Activated CD4-positive, alpha-beta T cell treated with anti-CD3 and anti-CD28 coated beads, Interleukin-2, amount 50 U/mL, for 1 hour (primary cell): ENCODE results near the gene TLCD5.

ENCODE experiments used
- DNase-seq: peaks from one replicate; pipeline ENCODE4 v3.0.0-alpha.2; 2020

TLCD5 gene

DNA sequence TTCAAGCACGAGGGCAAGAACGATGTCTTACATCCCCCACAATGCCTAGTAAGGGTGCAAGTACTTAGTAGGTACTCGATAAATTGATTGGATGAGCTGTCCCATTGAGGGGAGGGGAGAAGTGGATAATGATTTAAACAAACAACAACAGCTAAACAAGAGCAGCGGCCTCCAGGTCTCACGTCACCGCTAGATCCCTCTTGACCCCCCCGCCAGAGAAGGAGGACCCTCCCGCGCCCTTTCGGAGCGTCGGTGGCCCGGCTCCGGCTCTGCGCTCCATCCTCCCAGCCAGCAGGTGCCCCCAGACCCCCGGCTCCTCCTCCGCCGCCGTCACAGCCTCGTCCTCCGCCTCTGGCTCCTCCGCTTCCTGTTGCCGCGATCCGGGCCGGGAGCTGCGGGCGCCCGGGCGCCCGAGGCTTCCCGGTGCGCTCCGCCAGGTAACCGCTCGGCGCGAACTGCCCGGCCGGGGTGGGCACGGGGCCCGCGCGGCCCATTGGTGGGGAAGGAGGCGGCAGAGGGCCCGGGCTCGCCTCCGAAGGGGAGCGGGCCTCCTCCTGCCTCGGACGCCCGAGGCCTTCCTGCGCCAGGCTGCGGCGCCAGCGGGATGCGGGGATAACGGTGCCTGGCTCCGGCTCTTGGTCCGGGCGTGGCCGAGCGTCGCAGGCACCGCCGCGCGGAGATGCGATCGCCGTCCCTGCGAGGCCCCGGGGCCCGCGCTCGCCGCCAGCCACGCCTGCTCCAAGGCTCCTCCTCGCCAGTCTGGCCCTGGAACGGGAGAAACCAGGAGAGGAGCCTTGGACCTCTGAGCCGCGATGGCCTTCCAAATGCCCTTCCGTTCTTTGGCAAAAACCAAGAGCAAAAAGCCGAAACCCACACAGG, at the start of gene TLCD5:
Gene TLCD5 (plus strand): TSS at position 368 of the 879 bp plus-strand sequence. CDS start 2,143 bp downstream, outside the sequence.
- peak; percentile 28 for DNase-seq

DNA sequence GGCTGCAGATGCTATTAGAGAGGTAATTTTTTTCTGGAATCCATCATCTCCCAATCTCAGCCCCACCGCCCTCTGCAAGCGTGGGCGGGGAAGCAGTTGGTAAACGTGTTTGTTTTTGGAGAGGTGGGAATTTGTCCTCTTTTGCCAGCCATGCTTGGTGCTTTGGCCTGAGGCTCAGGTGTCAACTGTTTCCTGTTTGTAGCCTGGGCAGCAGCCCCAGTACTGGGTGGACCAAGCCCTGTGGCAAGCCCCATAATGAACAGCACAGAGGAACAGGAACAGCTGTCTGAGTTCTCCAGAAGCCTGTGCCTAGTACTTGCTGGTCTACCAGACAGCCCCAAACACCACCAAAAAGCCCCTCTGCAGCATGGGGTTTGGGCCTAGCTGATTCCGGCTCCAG, 45.6 kb upstream of the TLCD5 start:
- DNase-seq = no peak

DNA sequence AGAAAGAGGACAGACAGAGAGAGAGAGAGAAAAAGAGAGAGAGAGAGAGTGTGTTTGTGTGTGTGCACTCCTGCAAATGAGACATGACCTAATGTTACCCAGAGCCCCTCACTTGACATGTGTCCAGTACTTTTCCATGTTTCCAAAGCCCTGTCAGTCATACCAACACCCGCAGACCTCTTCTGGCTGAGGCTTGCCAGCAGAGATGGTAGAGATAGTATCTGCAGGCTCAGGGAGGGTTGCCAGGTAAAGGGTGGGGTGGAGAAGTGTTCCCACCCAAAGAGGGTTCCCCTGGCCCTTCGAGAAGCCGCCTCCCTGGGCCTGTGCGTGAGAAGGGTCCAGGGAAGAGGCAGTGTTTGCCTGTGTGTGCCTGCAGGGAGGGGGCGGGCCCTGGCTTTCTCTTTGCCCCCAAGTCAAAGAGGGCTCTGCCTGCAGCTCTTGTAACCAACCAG, 44.5 kb upstream of the TLCD5 start:
- no peak for DNase-seq

DNA sequence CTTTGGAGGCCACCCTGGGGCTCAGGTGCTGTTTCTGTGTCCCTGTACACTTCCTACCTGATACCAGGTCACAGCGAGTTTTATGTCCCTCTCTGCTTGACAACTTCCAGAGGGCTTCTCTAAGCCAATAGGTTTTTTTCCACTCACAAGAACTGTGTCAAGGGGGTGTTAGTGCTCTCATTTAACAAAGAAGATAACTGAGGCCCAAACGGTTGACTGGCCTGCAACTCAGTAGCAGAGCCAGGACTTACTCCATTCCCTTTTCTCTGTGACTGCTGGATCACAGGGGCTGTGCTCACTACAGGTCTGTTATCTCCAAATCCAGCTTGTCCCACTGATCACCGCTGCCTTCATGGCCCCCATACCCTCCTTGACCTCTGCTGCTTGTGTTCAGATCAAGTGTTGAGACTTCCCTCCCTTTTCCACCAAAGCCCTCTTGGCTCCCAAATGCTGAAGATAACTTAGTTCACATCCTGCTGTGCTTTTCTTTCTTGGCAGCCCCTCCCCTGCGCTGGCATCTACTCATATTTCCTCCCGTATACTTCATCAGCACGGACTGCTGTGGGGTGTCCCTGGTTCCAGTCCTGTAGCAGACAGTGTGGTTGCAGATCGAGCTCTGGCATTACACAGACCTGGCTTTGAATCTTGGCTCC, 43.8 kb upstream of the TLCD5 start:
- no peak for DNase-seq

DNA sequence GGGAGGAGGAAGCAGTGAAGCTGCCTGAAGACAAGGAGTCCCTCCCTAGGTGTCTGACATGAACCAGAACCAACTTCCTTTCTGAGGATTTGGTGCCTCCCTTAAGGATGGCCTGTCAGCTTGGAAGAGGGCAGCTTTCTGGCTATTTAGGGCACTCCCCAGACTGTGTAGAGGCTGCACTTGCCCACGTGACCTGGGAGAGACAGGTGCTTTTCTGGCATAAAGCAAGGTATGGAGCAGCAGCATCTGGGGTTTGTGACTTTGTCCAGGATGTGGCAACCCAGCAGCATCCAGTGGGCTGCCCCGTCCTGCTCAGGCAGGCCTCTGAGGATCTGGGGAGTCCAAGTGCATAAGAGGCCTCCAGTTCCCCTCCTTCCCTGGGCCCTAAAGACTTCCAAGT, 42.0 kb upstream of the TLCD5 start:
- no peak for DNase-seq

DNA sequence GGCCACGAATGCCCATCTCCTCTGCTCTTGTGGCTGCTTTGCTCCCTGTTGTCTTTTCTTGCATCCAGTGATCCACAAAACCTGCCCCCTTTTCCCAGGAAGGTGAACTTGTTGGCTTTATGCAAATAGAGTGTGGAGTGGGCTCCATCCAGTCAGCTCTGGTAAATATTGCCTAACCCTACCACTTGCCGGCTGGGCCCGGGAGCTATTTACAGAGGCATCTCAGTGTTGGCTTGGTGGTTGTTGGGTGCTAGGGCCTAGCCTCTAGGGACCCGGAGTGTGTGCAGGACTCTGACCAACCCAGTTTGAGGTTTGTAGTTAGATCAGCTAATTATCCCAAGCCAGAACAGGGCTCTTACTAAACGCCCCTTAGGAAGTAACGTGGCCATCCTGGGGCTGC, 40.8 kb upstream of the TLCD5 start:
- DNase-seq = no peak

DNA sequence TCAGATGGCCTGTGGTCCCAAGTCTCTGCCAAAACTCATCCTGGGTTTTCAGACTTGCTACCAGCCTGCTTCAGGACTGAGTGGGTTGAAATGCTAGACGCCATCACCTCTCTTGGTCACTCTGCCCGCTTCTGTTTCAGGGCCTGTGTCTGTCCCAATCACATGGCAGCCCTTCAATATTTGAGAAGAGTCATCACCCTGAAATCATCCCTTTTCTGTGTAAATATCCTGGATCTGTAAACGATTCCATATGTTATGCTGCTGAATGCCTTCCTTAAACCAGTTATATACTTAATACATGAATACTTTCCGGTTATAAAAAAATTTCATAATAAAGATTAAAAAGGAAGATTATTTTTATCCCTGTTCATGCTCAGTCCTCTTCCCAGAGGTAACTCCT, 39.8 kb upstream of the TLCD5 start:
- no peak for DNase-seq

DNA sequence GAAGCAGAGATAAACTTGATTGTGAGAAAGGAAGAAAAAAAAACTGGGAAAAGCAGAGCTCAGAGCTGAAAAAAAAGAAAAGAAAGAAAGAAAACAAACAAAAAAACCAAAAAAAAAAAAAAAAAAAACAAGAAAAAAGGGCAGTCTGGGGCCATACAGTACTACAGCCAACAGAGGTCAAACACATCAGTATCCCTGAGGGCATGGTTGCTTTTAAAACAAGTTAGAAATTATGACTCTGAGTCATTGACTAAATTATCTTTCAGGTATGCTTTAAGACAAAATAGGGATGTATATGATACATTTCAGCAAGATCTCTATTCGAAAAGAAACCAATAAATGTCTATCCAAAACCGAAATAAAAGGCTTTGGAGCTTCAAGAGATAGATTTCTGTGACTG, 37.1 kb upstream of the TLCD5 start:
- DNase-seq = no peak

DNA sequence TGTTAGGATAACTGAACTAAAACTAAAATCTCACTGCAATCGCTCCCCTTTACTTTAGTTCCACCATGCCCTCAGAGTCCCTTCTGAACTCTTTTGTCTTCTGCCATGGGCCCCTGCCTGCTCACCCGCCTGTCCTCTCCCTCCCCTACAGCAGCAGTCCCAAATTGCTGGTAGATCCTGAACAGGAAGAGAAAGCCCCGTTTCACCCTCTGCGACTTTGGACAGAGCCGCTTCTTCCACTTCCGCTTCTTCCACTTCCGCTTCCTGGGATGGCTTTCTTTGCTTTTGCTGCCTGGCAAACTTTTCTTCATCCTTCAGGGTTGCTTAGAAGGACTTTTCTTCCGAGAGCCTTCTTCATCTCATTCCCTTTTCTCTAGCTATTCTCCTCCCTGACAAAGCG, 35.7 kb upstream of the TLCD5 start:
- DNase-seq = no peak

DNA sequence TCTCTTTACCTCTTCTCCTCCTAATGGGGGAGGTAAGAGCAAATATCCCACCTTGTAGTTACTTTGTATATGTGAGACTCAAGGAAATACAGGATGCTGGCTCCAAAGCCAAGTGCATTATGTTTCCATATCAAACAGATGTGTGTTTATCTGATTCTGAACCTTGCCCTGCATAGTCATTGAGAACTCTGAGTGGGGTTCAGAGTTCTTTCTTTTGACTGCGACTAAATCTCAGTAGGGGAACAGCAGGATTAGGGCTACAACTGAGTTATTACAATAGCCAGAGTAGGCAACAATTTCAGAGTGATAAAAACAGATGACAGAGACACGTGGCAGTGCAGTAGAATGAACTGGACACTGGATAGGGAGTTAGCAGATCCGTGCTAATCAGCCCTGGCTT, 34.1 kb upstream of the TLCD5 start:
- DNase-seq = no peak

DNA sequence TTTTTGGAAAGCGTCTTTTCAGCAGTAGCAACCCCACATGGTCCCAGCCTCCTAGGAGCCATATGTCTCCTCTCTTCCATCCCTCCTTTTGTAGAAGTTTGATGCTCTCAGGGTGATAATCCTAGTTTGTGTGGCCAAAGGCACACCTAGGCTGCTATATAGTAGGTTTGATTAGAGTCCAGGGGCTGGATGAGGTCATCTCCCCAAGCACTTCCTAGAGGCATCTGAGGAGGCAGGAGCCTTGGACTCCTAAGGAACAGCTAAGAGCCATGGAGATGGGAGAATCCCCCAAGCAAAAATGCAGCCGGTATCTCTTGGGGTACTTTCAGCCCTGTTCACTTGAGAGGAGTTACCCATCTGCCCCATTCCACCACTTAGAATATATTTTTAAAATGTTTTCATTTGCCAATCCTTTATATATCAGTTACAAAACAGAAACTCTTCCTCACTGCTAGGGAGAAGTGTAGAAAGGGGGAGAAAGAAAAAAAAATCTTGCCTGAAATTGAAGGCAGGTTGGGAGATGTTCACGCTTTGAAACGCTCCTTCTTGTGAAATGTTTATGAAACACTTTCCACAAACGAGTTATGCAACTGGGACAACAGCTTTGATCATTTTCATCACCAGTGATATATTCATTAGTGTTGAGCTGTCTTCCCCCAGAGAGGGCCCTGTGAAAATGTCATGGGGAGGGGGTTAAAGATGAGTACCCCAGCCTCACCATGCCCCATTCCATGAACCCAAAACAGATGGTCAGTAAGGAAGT, 31.9 kb upstream of the TLCD5 start:
- DNase-seq = no peak

DNA sequence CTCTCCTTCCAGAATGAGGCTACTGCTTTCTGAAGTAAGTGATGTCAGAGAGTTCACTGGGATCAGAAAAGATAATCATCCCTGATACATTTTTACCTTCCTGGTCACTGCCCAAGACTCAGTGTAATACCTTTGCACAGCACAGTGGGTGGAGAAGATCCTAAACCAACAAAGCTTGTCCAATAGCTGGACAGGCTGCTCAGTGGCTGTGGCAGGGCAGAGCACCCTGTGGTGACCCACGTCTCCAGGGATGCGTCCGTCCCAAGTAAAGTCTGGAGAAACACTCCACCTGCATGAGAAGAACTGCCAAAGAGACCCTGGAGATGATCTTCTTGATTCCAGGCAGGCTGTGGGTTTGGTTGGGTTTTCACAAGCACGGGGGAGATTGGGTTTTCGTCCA, 31.0 kb upstream of the TLCD5 start:
- DNase-seq = no peak

DNA sequence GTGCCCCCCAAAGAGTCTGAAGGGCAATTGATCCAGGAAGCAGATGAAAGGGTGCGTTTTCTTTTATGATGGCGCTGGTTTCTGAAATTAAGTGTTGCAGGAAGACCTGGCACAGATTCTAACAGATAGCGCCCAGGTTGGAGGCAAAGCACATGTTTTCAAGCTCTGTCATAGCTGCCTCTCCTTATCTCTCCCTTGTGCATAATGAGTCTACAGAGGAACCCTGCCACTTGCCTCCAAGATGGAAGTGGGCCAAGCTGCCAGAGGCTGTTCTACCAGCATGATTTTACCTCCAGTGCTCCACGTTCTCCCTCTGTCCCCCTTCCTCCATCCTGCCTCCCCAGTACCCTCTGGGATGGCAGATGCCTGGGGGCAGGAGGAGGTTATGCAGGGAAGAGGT, 30.0 kb upstream of the TLCD5 start:
- DNase-seq = no peak

DNA sequence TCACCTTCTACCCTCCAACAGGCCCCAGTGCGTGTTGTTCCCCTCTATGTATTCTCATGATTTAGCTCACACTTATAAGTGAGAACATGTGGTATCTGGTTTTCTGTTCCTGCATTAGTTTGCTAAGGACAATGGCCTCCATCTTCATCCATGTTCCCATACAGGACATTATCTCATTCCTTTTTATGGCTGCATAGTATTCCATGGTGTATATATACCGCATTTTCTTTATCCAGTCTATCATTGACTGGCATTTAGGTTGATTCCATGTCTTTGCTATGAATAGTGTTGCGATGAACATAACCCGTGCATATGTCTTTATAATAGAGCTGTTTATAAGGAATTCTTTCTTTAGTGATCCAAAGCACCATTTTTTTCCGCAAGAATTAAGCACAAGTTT, 28.5 kb upstream of the TLCD5 start:
- DNase-seq = no peak

DNA sequence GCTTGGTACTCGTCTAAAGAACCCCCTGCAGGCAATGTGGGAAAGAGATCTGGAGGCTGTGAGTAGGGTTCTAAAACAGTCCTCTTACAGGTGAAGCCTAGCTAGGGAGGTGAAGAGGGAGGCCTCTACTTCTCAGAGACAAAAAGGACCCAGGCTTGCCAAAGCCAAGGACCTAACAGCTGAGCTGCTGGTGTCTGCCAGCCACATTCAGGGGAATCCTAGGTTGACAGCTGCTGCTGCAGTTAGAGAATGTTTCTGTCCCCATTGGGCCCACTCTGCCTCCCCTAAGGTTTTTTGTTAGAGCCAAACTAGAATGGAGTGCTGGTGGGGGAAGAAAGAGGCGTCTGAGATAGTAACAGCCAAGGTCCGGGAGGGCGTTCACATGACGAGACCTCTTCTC, 26.6 kb upstream of the TLCD5 start:
- DNase-seq = no peak

DNA sequence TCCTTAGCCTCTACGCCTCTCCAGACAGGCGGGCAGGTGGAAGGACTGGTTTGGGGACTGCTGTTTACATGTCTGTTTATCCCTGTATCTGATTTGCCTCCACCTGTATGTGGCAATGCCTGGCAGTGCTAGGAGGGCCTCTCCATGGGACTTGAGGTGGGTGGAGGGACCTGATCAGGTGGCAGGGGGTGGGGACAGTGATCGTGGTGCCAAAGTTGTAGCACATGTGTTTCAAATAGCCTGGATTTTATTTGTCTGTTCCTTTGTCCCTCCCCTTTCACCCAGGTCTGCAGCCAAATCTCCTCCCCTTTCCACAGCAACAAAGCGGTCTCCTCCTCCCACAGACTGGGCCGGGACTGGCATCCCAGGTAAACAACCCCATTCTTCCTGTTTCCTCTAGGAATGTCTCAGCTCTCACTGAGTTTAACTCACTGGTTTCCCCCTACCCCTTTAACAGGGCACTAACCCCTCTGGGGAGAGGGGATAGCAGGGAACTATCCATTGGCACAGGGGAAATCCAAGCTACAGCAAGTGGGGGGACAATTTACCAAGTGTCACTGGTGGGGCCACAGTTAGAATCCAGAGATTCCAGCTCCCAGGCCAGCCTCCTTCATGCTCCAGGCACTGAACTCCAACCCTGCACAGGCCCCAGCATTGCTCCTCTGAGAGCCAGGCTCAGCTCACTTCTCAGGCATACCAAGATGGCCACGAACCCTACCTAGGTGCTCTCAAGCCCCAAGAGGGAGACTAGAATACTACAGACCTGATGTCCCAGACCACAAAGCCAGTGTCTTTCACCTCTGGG, 22.9 kb upstream of the TLCD5 start:
- no peak for DNase-seq

DNA sequence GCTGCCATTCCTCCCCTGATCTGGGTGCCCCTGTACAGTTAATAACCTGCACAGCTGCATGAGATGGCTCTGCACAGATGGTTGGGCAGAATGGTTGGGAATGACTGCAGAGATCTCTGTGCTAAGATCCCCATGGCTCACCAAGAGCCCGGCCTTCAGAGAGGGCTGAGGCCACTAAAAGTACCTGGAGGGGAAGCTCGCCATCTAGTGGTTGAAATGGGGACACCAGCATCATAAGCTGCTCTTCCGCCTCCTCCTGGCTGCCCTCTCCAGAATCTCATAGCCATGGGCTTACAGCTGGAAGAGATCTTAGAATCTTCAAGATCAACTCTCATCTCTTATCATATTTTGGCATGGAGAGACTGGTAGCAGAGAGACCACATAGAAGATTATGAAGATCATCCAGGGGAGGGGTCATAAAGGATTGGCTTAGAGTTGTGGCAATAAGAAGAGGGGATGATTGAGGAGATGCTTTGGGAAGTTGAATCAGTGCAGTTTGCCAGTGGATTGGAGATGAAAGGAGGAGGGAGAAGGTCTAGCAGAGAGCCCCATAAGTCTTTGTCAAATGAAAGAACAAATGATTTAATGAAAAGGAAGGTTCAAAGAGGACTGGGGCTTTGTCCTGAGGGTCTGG, 22.0 kb upstream of the TLCD5 start:
- peak; percentile 56 for DNase-seq

DNA sequence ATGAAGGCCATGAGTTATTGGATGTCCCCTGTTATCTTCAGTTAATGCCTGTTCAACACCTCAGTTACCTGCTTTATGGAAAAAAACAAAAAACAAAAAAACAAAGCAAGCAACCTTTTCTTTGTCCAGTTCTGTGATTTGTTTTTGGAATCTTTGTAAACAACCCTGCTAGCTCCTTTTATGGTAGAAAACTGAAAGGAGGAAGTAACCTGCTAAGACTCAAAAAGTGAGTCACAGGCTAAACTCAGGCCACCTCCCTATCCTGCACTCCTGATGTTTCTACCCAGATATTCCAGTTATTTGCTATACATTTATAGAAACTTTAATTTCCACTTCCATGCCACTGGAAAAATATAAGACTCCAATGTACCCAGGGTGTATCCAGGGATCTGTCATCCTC, 20.6 kb upstream of the TLCD5 start:
- DNase-seq = no peak

DNA sequence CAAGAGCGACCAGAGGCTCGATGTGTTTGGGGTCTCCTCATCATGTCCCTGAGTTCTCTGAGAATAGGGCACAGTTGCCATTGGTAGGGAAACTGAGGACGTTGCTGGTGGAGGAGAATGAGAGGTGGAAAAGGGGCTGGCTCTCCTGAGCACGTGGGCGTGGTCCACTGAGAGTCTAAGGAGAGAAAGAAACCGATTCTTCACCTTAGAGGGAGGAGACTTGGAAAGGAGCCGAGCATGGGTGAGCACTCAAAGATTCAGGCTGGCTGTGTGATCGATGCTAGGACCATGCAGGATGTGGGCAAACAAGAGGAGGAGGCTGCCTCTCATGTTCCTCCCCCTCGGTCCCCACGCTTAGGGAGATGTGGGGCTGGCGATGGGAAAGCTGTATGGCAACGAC, 19.8 kb upstream of the TLCD5 start:
- no peak for DNase-seq

DNA sequence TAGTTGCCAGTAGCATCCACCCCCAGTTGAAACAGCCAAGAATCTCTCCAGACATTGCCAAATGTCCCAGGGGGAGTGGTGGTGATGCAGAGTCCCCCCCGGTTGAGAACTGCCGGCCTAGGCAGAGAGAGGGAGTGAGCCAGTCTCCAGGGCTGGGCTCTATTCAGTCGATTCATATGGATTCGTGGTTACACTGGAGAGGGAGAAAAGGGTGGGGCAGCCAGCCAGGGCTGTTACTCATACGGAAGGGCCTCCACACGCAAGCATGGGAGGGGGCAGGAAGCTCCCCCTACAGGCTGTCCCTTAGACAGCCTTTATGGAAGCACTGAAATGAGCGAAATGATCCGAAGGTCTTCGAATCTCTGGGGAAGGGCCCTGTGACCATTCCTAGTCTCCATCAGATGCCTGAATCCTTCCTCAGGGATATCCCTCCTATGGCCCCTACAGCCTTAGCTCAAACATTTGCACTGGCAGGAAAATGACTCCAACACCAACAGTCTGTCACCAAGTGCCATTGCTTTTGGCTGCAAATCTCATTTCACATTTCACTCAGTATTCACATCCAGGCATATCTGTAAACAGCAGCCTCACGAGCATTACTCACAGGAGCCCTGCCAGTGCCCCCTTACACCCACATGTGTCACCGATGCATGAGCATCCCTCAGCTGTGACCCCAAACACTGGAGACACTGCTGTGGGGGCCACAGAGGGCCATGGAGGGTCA, 18.4 kb upstream of the TLCD5 start:
- no peak for DNase-seq

DNA sequence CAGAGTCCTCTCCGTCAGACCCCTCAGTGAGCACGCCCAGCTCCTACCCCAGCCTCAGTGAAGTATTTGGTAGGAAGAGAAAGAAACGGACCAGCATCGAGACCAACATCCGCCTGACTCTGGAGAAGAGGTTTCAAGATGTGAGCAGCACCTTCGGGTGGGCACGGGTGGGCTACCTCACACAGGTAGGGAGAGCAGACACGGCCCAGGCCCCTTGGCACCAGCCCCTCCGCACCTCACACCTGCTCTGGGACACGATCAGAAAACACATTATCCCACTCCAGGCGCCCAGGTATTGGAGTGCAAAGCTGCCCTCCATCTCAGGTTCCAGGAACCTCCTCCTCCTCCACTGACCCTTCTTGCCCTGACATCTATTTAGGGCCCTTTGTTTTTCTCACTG, 17.6 kb upstream of the TLCD5 start:
- DNase-seq = no peak

DNA sequence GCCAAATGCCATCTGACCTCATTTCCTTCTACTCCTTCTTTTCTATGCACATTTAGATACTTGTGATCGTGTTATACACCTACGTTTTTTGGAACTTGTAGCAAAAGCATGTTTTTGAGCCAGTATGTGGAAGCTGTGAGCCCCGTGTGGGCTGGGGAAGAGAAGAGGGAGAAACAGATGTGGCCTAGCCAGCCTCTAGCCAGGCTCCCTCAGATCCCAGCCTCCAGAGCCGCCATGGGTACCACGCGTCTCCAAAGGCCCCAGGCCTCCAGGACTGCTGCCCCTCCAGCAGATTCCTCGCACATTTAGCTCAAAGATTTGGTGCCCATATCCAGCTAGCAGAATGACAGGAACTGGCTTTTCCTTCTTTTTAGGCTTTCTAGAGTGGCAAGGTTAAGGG, 17.0 kb upstream of the TLCD5 start:
- no peak for DNase-seq
